IMR-90 (cell line): ENCODE measurements around the gene PDCL2. TPM values are rescaled to one million over a fixed set of nuclear protein-coding genes. Genes with fewer than 3 reads are reported as not detected.

Experiments used
- ATAC-seq: fragments of 200-7000 bp; cut with Tn5 transposase; 2 replicates; pipeline ENCODE4 v1.9.1; 2020; ENCODE audit warnings: low read depth, mild to moderate bottlenecking, moderate library complexity
- BruUV-seq: library from RNA; stranded (reverse); fragments of 400-500 nt; replicated peaks from 2 replicates; lab custom pipeline; 2021; lab: Mats Ljungman, UMichigan
- CTCF ChIA-PET: fragments of 300-600 bp; formaldehyde crosslinking; extraction: SDS; loops from one replicate; lab custom pipeline; 2021; ENCODE audit warnings: antibody characterized with exemption; lab: Yijun Ruan, JAX
- POLR2A ChIA-PET: fragments of 300-600 bp; sonication (Branson Sonifier 250); formaldehyde crosslinking; loops from one replicate; lab custom pipeline; 2022; ENCODE audit warnings: antibody characterized with exemption; ENCODE audit not compliant: unreplicated experiment; lab: Charles Lee
- DNase-seq: peaks from one replicate; pipeline ENCODE4 v3.0.0; 2013
- H2AFZ ChIP-seq: replicated peaks from 2 replicates; pipeline ENCODE3; 2013; ENCODE audit warnings: low read length, mild to moderate bottlenecking; ENCODE audit not compliant: poor library complexity
- H2AK5ac ChIP-seq: 2 replicates; pipeline ENCODE4 v1.6.1; 2013; ENCODE audit warnings: low read depth, low read length, inconsistent platforms
- H2AK9ac ChIP-seq: replicated peaks from 2 replicates; pipeline ENCODE3; 2013; ENCODE audit warnings: mild to moderate bottlenecking, low read depth, low read length, moderate library complexity; ENCODE audit not compliant: poor library complexity
- H2BK120ac ChIP-seq: 2 replicates; pipeline ENCODE4 v1.6.1; 2013; ENCODE audit warnings: low read depth, low read length, inconsistent platforms
- H2BK15ac ChIP-seq: 3 replicates; pipeline ENCODE4 v1.6.1; 2013; ENCODE audit warnings: low read depth, low read length, inconsistent platforms
- H2BK20ac ChIP-seq: 2 replicates; pipeline ENCODE4 v1.6.1; 2013; ENCODE audit warnings: low read depth, mild to moderate bottlenecking, inconsistent platforms, low read length, moderate library complexity
- H2BK5ac ChIP-seq: 2 replicates; pipeline ENCODE4 v1.6.1; 2013; ENCODE audit warnings: mild to moderate bottlenecking, low read depth, low read length, inconsistent platforms; ENCODE audit not compliant: poor library complexity, severe bottlenecking
- H3K14ac ChIP-seq: replicated peaks from 2 replicates; pipeline ENCODE4 v1.6.1; 2013; ENCODE audit warnings: low read depth, low read length, inconsistent platforms
- H3K18ac ChIP-seq: 2 replicates; pipeline ENCODE4 v1.6.1; 2013; ENCODE audit warnings: low read depth, low read length, control low read depth
- H3K23ac ChIP-seq: 2 replicates; pipeline ENCODE4 v1.6.1; 2013; ENCODE audit warnings: low read depth, low read length, inconsistent platforms
- H3K27ac ChIP-seq: 2 replicates; pipeline ENCODE4 v1.5.1; 2013; ENCODE audit warnings: mild to moderate bottlenecking, control low read depth, low read length; ENCODE audit not compliant: insufficient read depth
- H3K27me3 ChIP-seq: 2 replicates; pipeline ENCODE4 v1.6.1; 2013; ENCODE audit warnings: low read length; ENCODE audit not compliant: control insufficient read depth, insufficient read depth
- H3K36me3 ChIP-seq: 2 replicates; pipeline ENCODE4 v1.6.1; 2013; ENCODE audit warnings: low read length, mixed read lengths; ENCODE audit not compliant: control insufficient read depth, insufficient read depth
- H3K4ac ChIP-seq: 2 replicates; pipeline ENCODE4 v1.6.1; 2013; ENCODE audit warnings: low read depth, low read length, inconsistent platforms
- H3K4me1 ChIP-seq: 2 replicates; pipeline ENCODE4 v1.6.1; 2013; ENCODE audit warnings: low read length, mixed read lengths; ENCODE audit not compliant: control insufficient read depth, insufficient read depth
- H3K4me2 ChIP-seq: 2 replicates; pipeline ENCODE4 v1.6.1; 2013; ENCODE audit warnings: low read depth, mild to moderate bottlenecking, control low read depth, low read length, moderate library complexity
- H3K4me3 ChIP-seq: 2 replicates; pipeline ENCODE4 v1.5.1; 2013; ENCODE audit warnings: low read depth, mild to moderate bottlenecking, control low read depth, low read length, moderate library complexity; ENCODE audit not compliant: insufficient read depth
- H3K56ac ChIP-seq: 2 replicates; pipeline ENCODE4 v1.6.1; 2013; ENCODE audit warnings: low read length, inconsistent platforms; ENCODE audit not compliant: insufficient read depth; ENCODE audit errors: extremely low read depth
- H3K79me1 ChIP-seq, 2 experiments: 2 replicates each; pipeline ENCODE4 v1.6.1; 2013; ENCODE audit warnings: low read length in 2 of 2, inconsistent platforms in 1 of 2, low read depth in 1 of 2
- H3K9ac ChIP-seq: 2 replicates; pipeline ENCODE4 v1.6.1; 2013; ENCODE audit warnings: low read depth, low read length, control low read depth
- H3K9me1 ChIP-seq: 2 replicates; pipeline ENCODE4 v1.6.1; 2013; ENCODE audit warnings: low read length, inconsistent platforms; ENCODE audit not compliant: insufficient read depth
- H3K9me3 ChIP-seq: 2 replicates; pipeline ENCODE4 v1.6.1; 2013; ENCODE audit warnings: low read length; ENCODE audit not compliant: control insufficient read depth, insufficient read depth
- H4K20me1 ChIP-seq: 2 replicates; pipeline ENCODE4 v1.6.1; 2013; ENCODE audit warnings: low read length, inconsistent platforms; ENCODE audit not compliant: insufficient read depth
- H4K5ac ChIP-seq: 2 replicates; pipeline ENCODE4 v1.6.1; 2013; ENCODE audit warnings: mild to moderate bottlenecking, low read depth, low read length, control low read depth
- H4K8ac ChIP-seq, 2 experiments: 2 replicates each; pipeline ENCODE4 v1.6.1; 2013; ENCODE audit warnings: low read depth in 2 of 2, low read length in 2 of 2, control low read depth in 1 of 2, inconsistent platforms in 1 of 2
- H4K91ac ChIP-seq: 2 replicates; pipeline ENCODE4 v1.6.1; 2013; ENCODE audit warnings: low read depth, low read length, inconsistent platforms; ENCODE audit not compliant: insufficient read depth
- CEBPB ChIP-seq: IDR thresholded peaks from 2 replicates; pipeline ENCODE4 v1.6.1; 2012; ENCODE audit warnings: low read depth, low read length, improper control_type of control experiment
- CHD1 ChIP-seq: IDR thresholded peaks from 2 replicates; pipeline ENCODE4 v1.6.1; 2012; ENCODE audit warnings: low read depth, low read length, improper control_type of control experiment
- MAFK ChIP-seq: IDR thresholded peaks from 2 replicates; pipeline ENCODE4 v1.6.1; 2012; ENCODE audit warnings: low read depth, low read length, improper control_type of control experiment
- POLR2A ChIP-seq: IDR thresholded peaks from 2 replicates; pipeline ENCODE4 v1.6.1; 2012; ENCODE audit warnings: mild to moderate bottlenecking, low read depth, low read length
- RFX5 ChIP-seq: IDR thresholded peaks from 2 replicates; pipeline ENCODE4 v1.8.0; 2012; ENCODE audit warnings: low read depth, mild to moderate bottlenecking, low read length, moderate library complexity
- WGBS, 2 experiments: methylation state at CpG; one replicate each; pipeline versions ENCODE4 v1.1.5 to v1.1.7; 2013; ENCODE audit warnings: missing lambda C conversion rate in 2 of 2; ENCODE audit not compliant: insufficient read length in 1 of 2; ENCODE audit errors: extremely low coverage in 2 of 2; 5-methylcytosine and 5-hydroxymethylcytosine counted together
- dilution Hi-C: fragments of 300-500 bp; cut with HindIII; formaldehyde crosslinking; loops from one replicate; pipeline ENCODE4 v1.14.3; 2018; ENCODE audit warnings: low sequenced_read_pairs; ENCODE audit not compliant: unreplicated experiment
- in situ Hi-C: fragments of 300-500 bp; cut with MboI; formaldehyde crosslinking; loops from 3 replicates; pipeline ENCODE4 v1.14.3; 2019; ENCODE audit warnings: low sequenced_read_pairs, inconsistent platforms, mixed read lengths
- intact Hi-C: fragments of 100-400 bp; cut with micrococcal nuclease; formaldehyde crosslinking; loops from 2 replicates; pipeline ENCODE4 v1.10.0; 2022
- polyA plus RNA-seq, 3 experiments: library from polyadenylated mRNA; depleted of rRNA; stranded (reverse); fragments of >200 nt; gene quantifications; 2 replicates each; pipeline ENCODE4 v1.2.3, GENCODE V29; 2012; ENCODE audit warnings: low replicate concordance in 1 of 3
- total RNA-seq: library from RNA; depleted of rRNA; stranded (reverse); fragments of >200 nt; gene quantifications from 2 replicates; pipeline ENCODE4 v1.2.3, GENCODE V29; 2012
- TF ChIP-seq, protein P1 (sequence below): fragments of 150-350 bp; IDR thresholded peaks from 2 replicates; pipeline ENCODE4 v1.6.1; 2016; ENCODE audit warnings: low read depth, mild to moderate bottlenecking, low read length, moderate library complexity, borderline replicate concordance
- TF ChIP-seq, protein P2 (sequence below): conservative IDR thresholded peaks from 2 replicates; pipeline ENCODE4 v1.5.1; 2012; ENCODE audit warnings: mild to moderate bottlenecking, low read depth, low read length, improper control_type of control experiment
- TF ChIP-seq, protein P3 (sequence below): fragments of 150-350 bp; IDR thresholded peaks from 2 replicates; pipeline ENCODE4 v1.6.1; 2017; ENCODE audit warnings: mild to moderate bottlenecking, antibody characterized with exemption, low read length, low read depth

PDCL2 gene
- total and polyA plus RNA-seq, 2 of the 4 experiments (the other 2 are of a cell fraction) = not detected

DNA sequence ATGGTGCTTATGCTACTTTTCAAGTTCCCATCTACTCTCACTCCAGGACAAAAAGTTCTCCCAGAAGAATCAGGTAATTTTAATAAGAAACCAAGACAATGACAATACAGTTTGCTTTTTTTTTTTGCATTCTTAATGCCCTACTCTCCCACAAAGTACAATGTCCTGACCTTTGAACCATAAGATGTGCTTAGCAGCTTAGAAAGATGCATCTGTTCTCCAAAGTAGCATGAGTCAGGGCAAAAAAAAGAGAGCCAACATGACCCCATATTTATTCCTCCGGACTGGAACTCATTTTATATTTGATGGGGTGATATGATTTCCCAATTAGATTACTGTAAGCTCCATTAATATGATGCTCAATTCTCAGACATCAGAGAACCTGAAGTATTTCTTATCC lies 16.5 kb upstream of the PDCL2 start:
- WGBS, 2 experiments = no CpG with 5 or more reads among the region's 1 CpG
- intact Hi-C loops = no loop called here
- BruUV-seq = no TSS peak

More for the DNA sequence above, 16.5 kb upstream of the PDCL2 start:
- no peaks in the 10 kb centered on the region for H3K79me1 ChIP-seq
- H3K4me2 ChIP-seq = no peak overlapping the region
- no peak for DNase-seq
- H2AK9ac ChIP-seq = no peak overlapping the region
- H4K20me1 ChIP-seq = no peaks in the 10 kb centered on the region
- H3K4me3 ChIP-seq = no peak overlapping the region
- no peak overlapping the region for H2BK15ac ChIP-seq
- TF ChIP-seq POLR2A = no peak
- TF ChIP-seq RFX5 = no peak
- TF ChIP-seq, protein P1, sequence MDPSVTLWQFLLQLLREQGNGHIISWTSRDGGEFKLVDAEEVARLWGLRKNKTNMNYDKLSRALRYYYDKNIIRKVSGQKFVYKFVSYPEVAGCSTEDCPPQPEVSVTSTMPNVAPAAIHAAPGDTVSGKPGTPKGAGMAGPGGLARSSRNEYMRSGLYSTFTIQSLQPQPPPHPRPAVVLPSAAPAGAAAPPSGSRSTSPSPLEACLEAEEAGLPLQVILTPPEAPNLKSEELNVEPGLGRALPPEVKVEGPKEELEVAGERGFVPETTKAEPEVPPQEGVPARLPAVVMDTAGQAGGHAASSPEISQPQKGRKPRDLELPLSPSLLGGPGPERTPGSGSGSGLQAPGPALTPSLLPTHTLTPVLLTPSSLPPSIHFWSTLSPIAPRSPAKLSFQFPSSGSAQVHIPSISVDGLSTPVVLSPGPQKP = no peak
- TF ChIP-seq, protein P2, sequence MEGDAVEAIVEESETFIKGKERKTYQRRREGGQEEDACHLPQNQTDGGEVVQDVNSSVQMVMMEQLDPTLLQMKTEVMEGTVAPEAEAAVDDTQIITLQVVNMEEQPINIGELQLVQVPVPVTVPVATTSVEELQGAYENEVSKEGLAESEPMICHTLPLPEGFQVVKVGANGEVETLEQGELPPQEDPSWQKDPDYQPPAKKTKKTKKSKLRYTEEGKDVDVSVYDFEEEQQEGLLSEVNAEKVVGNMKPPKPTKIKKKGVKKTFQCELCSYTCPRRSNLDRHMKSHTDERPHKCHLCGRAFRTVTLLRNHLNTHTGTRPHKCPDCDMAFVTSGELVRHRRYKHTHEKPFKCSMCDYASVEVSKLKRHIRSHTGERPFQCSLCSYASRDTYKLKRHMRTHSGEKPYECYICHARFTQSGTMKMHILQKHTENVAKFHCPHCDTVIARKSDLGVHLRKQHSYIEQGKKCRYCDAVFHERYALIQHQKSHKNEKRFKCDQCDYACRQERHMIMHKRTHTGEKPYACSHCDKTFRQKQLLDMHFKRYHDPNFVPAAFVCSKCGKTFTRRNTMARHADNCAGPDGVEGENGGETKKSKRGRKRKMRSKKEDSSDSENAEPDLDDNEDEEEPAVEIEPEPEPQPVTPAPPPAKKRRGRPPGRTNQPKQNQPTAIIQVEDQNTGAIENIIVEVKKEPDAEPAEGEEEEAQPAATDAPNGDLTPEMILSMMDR = no peak
- no peak for TF ChIP-seq CEBPB
- no peak for TF ChIP-seq CHD1
- TF ChIP-seq, protein P3, sequence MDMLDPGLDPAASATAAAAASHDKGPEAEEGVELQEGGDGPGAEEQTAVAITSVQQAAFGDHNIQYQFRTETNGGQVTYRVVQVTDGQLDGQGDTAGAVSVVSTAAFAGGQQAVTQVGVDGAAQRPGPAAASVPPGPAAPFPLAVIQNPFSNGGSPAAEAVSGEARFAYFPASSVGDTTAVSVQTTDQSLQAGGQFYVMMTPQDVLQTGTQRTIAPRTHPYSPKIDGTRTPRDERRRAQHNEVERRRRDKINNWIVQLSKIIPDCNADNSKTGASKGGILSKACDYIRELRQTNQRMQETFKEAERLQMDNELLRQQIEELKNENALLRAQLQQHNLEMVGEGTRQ = no peak
- no peak for TF ChIP-seq MAFK
- no peak overlapping the region for H3K56ac ChIP-seq
- ChIA-PET CTCF (interaction anchor here (0.6 kb wide), 1 partner anchor 588 kb away, joined by 3 read pairs; no protein-coding TSS in a partner anchor), POLR2A (no interaction called here)
- H3K4me1 ChIP-seq = no peaks in the 10 kb centered on the region
- no peak overlapping the region for H2AFZ ChIP-seq
- H3K9me3 ChIP-seq = no peaks in the 10 kb centered on the region
- no peak overlapping the region for H3K4ac ChIP-seq
- no peak overlapping the region for H2BK120ac ChIP-seq
- H3K9ac ChIP-seq = no peak overlapping the region
- no peak overlapping the region for H4K91ac ChIP-seq
- no peak overlapping the region for H2BK20ac ChIP-seq
- dilution Hi-C loops (no loop called here), in situ Hi-C loops (no loop called here)
- no peak overlapping the region for H4K8ac ChIP-seq
- H3K27me3 ChIP-seq = no peaks in the 10 kb centered on the region; the same call in 1 of the 2 replicates
- no peak overlapping the region for H2AK5ac ChIP-seq
- no peak for ATAC-seq
- no peaks in the 10 kb centered on the region for H3K9me1 ChIP-seq
- H3K18ac ChIP-seq = no peak overlapping the region
- no peak overlapping the region for H3K14ac ChIP-seq
- H3K23ac ChIP-seq = no peak overlapping the region
- H3K36me3 ChIP-seq = no peaks in the 10 kb centered on the region
- no peak overlapping the region for H3K27ac ChIP-seq
- no peak overlapping the region for H2BK5ac ChIP-seq
- H4K5ac ChIP-seq = no peak overlapping the region
